ENCODE measurements around the gene TEP1. TPM values are rescaled to one million over a fixed set of nuclear protein-coding genes. Genes with fewer than 3 reads are reported as not detected.
"Not testable (repeated sequence)": the region's sequence is repeated elsewhere in the genome, so short reads cannot be mapped to it uniquely, and the experiment has no call there.

Gene TEP1
- total RNA-seq, 1 donor from 2014 or later: 24.6 TPM

DNA sequence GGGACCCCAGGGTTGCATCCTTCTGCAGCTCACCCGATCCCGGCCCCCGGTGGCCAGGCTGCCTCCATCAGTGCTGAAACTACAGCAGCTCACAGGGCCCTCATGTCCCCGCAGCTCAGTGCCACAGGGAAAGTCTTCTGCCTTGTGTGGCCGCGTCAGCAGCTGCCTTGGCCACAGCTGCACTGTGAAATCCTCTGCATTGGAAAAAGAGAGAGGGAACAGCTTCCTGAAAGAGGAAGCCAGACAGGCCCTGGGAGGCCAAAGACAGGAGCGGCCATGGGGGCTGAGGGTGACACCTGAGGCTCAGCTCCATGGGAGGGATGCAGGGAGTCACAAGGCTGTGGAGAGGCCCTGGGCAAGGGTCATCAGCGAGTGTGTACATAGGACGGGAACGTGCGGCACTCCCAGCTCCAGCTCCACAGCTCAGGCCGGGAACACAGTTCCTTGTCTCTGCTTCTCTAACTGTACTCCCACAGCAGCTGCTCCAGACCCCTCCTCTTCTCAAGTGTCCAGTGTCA is 37.2 kb downstream of the TEP1 start:
- no peak for TF ChIP-seq POLR2AphosphoS5 (IDR thresholded peaks at IDR 0.05; ENCODE audit: insufficient read depth in 1 of 2, low read depth in 1 of 2)
- TF ChIP-seq POLR2A (IDR thresholded peaks at IDR 0.05): no peak
- no peak for TF ChIP-seq CTCF (IDR thresholded peaks at IDR 0.05)
- Histone ChIP-seq H3K27me3 (no peaks in the 10 kb centered on the region), H3K4me3 (no peak overlapping the region), H3K4me1 (no peaks in the 10 kb centered on the region), H3K36me3 (peaks cover 2 to 96% of the 10 kb centered on the region in 2 donors), H3K27ac (no peak overlapping the region), H3K9me3 (no peaks in the 10 kb centered on the region)
- intact Hi-C loops (cut with DNase I): no loop called here
- no peak for DNase-seq (ENCODE audit: extremely low spot score in 2 of 2)

DNA sequence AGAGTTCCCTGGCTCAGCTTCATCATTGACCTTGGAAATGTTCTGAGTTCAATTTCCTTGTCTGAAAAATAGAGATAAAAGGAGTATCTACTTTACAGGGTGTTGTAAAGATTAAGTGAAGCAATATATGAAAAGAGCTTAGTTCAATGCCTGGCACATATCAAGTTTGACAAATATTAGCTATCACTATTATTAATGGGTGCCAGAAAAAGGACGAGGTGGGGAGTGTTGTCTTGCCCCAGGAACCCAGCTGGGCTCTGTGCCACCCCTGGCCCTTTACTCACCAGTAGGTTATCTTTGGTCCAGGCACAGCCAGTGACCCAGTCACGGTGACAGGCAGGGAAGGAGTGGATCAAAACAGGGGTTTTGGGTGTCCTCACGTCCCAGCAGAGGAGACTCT is 37.8 kb downstream of the TEP1 start:
- Histone ChIP-seq H3K27ac (no peak overlapping the region), H3K9me3 (no peaks in the 10 kb centered on the region), H3K36me3 (peaks cover 2 to 96% of the 10 kb centered on the region in 2 donors), H3K4me3 (no peak overlapping the region), H3K27me3 (no peaks in the 10 kb centered on the region), H3K4me1 (no peaks in the 10 kb centered on the region)
- no peak for DNase-seq (ENCODE audit: extremely low spot score in 2 of 2)
- intact Hi-C loops (cut with DNase I): no loop called here
- TF ChIP-seq CTCF (IDR thresholded peaks at IDR 0.05): no peak
- TF ChIP-seq POLR2A (IDR thresholded peaks at IDR 0.05): no peak

DNA sequence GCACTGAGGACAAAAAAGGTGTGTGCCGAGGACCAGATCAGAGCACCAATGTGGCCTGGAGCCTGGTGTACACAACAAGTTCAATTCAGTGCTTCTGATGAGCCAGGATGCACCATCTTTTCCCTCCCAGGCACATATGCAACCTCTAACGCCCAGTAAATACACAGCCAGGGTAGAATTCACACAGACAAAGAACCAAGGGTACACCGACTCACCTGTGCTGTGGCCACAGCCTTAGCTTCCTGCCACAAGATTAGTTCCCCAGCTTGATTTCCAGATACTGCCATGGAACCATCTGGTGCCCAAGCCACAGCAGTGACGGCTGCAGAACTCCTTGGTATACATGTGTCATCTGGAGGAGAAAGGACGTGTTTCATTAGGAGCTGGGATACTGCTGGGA is 40.5 kb downstream of the TEP1 start:
- Histone ChIP-seq H3K9me3 (no peaks in the 10 kb centered on the region), H3K27ac (no peak overlapping the region), H3K4me1 (no peaks in the 10 kb centered on the region), H3K4me3 (no peak overlapping the region), H3K27me3 (no peaks in the 10 kb centered on the region), H3K36me3 (peaks cover 0 to 94% of the 10 kb centered on the region in 2 donors)
- no peak for TF ChIP-seq POLR2A (IDR thresholded peaks at IDR 0.05)
- intact Hi-C loops (cut with DNase I): no loop called here
- DNase-seq (ENCODE audit: extremely low spot score in 2 of 2): no peak

GRCh38 chr14:20365928-20366327 is 47.4 kb downstream of the TEP1 start:
- Histone ChIP-seq H3K27me3 (no peaks in the 10 kb centered on the region), H3K4me3 (no peak overlapping the region), H3K36me3 (peaks cover 0 to 44% of the 10 kb centered on the region in 2 donors), H3K9me3 (no peaks in the 10 kb centered on the region), H3K27ac (no peak overlapping the region), H3K4me1 (no peaks in the 10 kb centered on the region)
- intact Hi-C loops (cut with DNase I): no loop called here
- DNase-seq (ENCODE audit: extremely low spot score in 2 of 2): no peak
- TF ChIP-seq CTCF (IDR thresholded peaks at IDR 0.05) (no peak), POLR2A (IDR thresholded peaks at IDR 0.05) (no peak)

DNA sequence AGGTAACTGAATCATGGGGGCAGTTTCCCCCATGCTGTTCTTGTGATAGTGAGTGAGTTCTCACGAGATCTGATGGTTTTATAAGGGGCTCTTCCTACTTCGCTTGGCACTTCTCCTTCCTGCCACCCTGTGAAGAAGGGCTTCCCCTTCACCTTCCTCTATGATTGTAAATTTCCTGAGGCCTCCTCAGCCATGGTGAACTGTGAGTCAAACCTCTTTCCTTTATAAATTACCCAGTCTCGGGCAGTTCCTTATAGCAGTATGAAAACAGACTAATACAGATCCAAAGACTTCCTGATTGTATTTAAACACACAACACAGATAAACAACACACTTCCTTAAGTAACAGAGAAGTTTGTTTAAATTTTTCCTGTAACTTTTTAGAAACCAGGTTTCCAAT is 54.8 kb downstream of the TEP1 start:
- H3K4me1 ChIP-seq; H3K27me3 ChIP-seq; DNase-seq (ENCODE audit: extremely low spot score in 2 of 2); H3K9me3 ChIP-seq; H3K4me3 ChIP-seq; H3K27ac ChIP-seq; intact Hi-C loops (cut with DNase I): not testable (repeated sequence)
- H3K36me3 ChIP-seq: peaks cover 0 to 37% of the 10 kb centered on the region in 2 donors

GRCh38 chr14:20356422-20356821 is 56.9 kb downstream of the TEP1 start:
- no peaks in the 10 kb centered on the region for H3K4me1 ChIP-seq
- peaks cover 0 to 58% of the 10 kb centered on the region in 2 donors for H3K36me3 ChIP-seq
- no peak overlapping the region for H3K4me3 ChIP-seq
- intact Hi-C loops (cut with DNase I): no loop called here
- H3K9me3 ChIP-seq: no peaks in the 10 kb centered on the region
- no peak for DNase-seq (ENCODE audit: extremely low spot score in 2 of 2)
- no peaks in the 10 kb centered on the region for H3K27me3 ChIP-seq
- no peak overlapping the region for H3K27ac ChIP-seq
- TF ChIP-seq POLR2AphosphoS5 (IDR thresholded peaks at IDR 0.05; ENCODE audit: insufficient read depth in 1 of 2, low read depth in 1 of 2): no peak
- no peak for TF ChIP-seq CTCF (IDR thresholded peaks at IDR 0.05)
- TF ChIP-seq POLR2A (IDR thresholded peaks at IDR 0.05): no peak

All from vagina (tissue), 2 donors.